ENCODE data around the gene NAPG.

- TF ChIP-seq POLR2A (IDR thresholded peaks at IDR 0.05) (no peak), CTCF (IDR thresholded peaks at IDR 0.05 in 4 of 5, conservative IDR thresholded peaks at IDR 0.05 in 1 of 5) (no peak)
Observed at GRCh38 chr18:10543277-10543676, 17.4 kb downstream of the NAPG start.
